ENCODE data around the gene OR5AC2. TPM values are rescaled to one million over a fixed set of nuclear protein-coding genes. Genes with fewer than 3 reads are reported as not detected.

The OR5AC2 gene
- total RNA-seq, 1 donor from 2014 or later = not detected

GRCh38 chr3:98048586-98048985 is 38.4 kb upstream of the OR5AC2 start:
- no peak overlapping the region for H3K27ac Mint-ChIP-seq (ENCODE audit: unreplicated experiment)
- H3K27me3 Mint-ChIP-seq (ENCODE audit: low read depth) = peaks cover 29% of the 10 kb centered on the region
- no peak for DNase-seq (ENCODE audit: low spot score)
- no peak for TF ChIP-seq CTCF (IDR thresholded peaks at IDR 0.05)
- H3K36me3 Mint-ChIP-seq (ENCODE audit: low read depth) = no peaks in the 10 kb centered on the region
- H3K9me3 Mint-ChIP-seq (ENCODE audit: low read depth) = no peaks in the 10 kb centered on the region
- no peak overlapping the region for H3K4me3 Mint-ChIP-seq (ENCODE audit: unreplicated experiment)
- H3K4me1 Mint-ChIP-seq (ENCODE audit: low read depth) = no peaks in the 10 kb centered on the region

GRCh38 chr3:98049271-98049670 is 37.7 kb upstream of the OR5AC2 start:
- TF ChIP-seq CTCF (IDR thresholded peaks at IDR 0.05) = no peak
- Mint-ChIP-seq H3K36me3 (ENCODE audit: low read depth) (no peaks in the 10 kb centered on the region), H3K4me3 (ENCODE audit: unreplicated experiment) (no peak overlapping the region), H3K27ac (ENCODE audit: unreplicated experiment) (no peak overlapping the region), H3K4me1 (ENCODE audit: low read depth) (no peaks in the 10 kb centered on the region), H3K9me3 (ENCODE audit: low read depth) (no peaks in the 10 kb centered on the region), H3K27me3 (ENCODE audit: low read depth) (peaks cover 25% of the 10 kb centered on the region)
- no peak for DNase-seq (ENCODE audit: low spot score)

- no peak for TF ChIP-seq CTCF (IDR thresholded peaks at IDR 0.05)
- Mint-ChIP-seq H3K4me1 (ENCODE audit: low read depth) (no peaks in the 10 kb centered on the region), H3K27me3 (ENCODE audit: low read depth) (peaks cover 18% of the 10 kb centered on the region), H3K36me3 (ENCODE audit: low read depth) (no peaks in the 10 kb centered on the region), H3K4me3 (ENCODE audit: unreplicated experiment) (no peak overlapping the region), H3K9me3 (ENCODE audit: low read depth) (no peaks in the 10 kb centered on the region), H3K27ac (ENCODE audit: unreplicated experiment) (no peak overlapping the region)
- DNase-seq (ENCODE audit: low spot score) = no peak
These were observed 30.9 kb upstream of the OR5AC2 start for GRCh38 chr3:98056035-98056434.

GRCh38 chr3:98057631-98058030 is 29.3 kb upstream of the OR5AC2 start:
- Mint-ChIP-seq H3K36me3 (ENCODE audit: low read depth) (no peaks in the 10 kb centered on the region), H3K27me3 (ENCODE audit: low read depth) (peaks cover 19% of the 10 kb centered on the region), H3K4me1 (ENCODE audit: low read depth) (no peaks in the 10 kb centered on the region), H3K4me3 (ENCODE audit: unreplicated experiment) (no peak overlapping the region), H3K9me3 (ENCODE audit: low read depth) (no peaks in the 10 kb centered on the region), H3K27ac (ENCODE audit: unreplicated experiment) (no peak overlapping the region)
- DNase-seq (ENCODE audit: low spot score) = no peak
- TF ChIP-seq CTCF (IDR thresholded peaks at IDR 0.05) = no peak

GRCh38 chr3:98058244-98058960 is 28.6 kb upstream of the OR5AC2 start:
- H3K27me3 Mint-ChIP-seq (ENCODE audit: low read depth) = peaks cover 19% of the 10 kb centered on the region
- no peak overlapping the region for H3K27ac Mint-ChIP-seq (ENCODE audit: unreplicated experiment)
- H3K36me3 Mint-ChIP-seq (ENCODE audit: low read depth) = no peaks in the 10 kb centered on the region
- no peaks in the 10 kb centered on the region for H3K4me1 Mint-ChIP-seq (ENCODE audit: low read depth)
- H3K4me3 Mint-ChIP-seq (ENCODE audit: unreplicated experiment) = no peak overlapping the region
- no peak for TF ChIP-seq CTCF (IDR thresholded peaks at IDR 0.05)
- DNase-seq (ENCODE audit: low spot score) = no peak
- no peaks in the 10 kb centered on the region for H3K9me3 Mint-ChIP-seq (ENCODE audit: low read depth)

Measured in chondrocyte (in vitro differentiated cells).